Activated B cell treated with CpG ODN at 0.5 μM for 24 hours (primary cell): Measurements from ENCODE around the gene CLCN2. TPM values are rescaled to one million over a fixed set of nuclear protein-coding genes. Genes with fewer than 3 reads are reported as not detected.

Experiments
- ATAC-seq: fragments of 200-7000 bp; cut with Tn5 transposase; one replicate; pipeline ENCODE4 v1.10.0; 2021; ENCODE audit warnings: low read depth, mild to moderate bottlenecking, moderate library complexity
- CTCF ChIA-PET: fragments of 350-600 bp; sonication (Branson Sonifier 250); formaldehyde crosslinking; loops from one replicate; lab custom pipeline; 2021; ENCODE audit warnings: antibody characterized with exemption; lab: Charles Lee
- POLR2A ChIA-PET: fragments of 350-600 bp; sonication (Branson Sonifier 250); formaldehyde crosslinking; loops from one replicate; lab custom pipeline; 2021; ENCODE audit warnings: antibody characterized with exemption; lab: Charles Lee
- DNase-seq: peaks from one replicate; pipeline ENCODE4 v3.0.0; 2022
- H3K27ac Mint-ChIP-seq: one replicate; pipeline ENCODE4 v1.8.0; 2020; ENCODE audit warnings: mixed read lengths
- H3K27me3 Mint-ChIP-seq: one replicate; pipeline ENCODE4 v1.8.0; 2021; ENCODE audit warnings: mixed read lengths
- H3K36me3 Mint-ChIP-seq: one replicate; pipeline ENCODE4 v1.8.0; 2021; ENCODE audit warnings: low read depth, mixed read lengths
- H3K4me1 Mint-ChIP-seq: one replicate; pipeline ENCODE4 v1.8.0; 2021; ENCODE audit warnings: mixed read lengths
- H3K4me3 Mint-ChIP-seq: one replicate; pipeline ENCODE4 v1.8.0; 2020; ENCODE audit warnings: mild to moderate bottlenecking, mixed read lengths
- H3K9me3 Mint-ChIP-seq: one replicate; pipeline ENCODE4 v1.8.0; 2020; ENCODE audit warnings: mixed read lengths
- CTCF ChIP-seq: fragments of 200-600 bp; IDR thresholded peaks from one replicate; pipeline ENCODE4 v1.8.0; 2022; ENCODE audit warnings: antibody characterized with exemption, mild to moderate bottlenecking
- intact Hi-C: fragments of 100-400 bp; cut with micrococcal nuclease; formaldehyde crosslinking; loops from one replicate; pipeline ENCODE4 v1.15.1; 2024
- total RNA-seq: library from RNA; stranded (reverse); gene quantifications from 2 replicates; pipeline ENCODE4 v1.2.3, GENCODE V29; 2022

CLCN2 gene
- total RNA-seq, 1 donor from 2014 or later: 3.4 TPM

DNA sequence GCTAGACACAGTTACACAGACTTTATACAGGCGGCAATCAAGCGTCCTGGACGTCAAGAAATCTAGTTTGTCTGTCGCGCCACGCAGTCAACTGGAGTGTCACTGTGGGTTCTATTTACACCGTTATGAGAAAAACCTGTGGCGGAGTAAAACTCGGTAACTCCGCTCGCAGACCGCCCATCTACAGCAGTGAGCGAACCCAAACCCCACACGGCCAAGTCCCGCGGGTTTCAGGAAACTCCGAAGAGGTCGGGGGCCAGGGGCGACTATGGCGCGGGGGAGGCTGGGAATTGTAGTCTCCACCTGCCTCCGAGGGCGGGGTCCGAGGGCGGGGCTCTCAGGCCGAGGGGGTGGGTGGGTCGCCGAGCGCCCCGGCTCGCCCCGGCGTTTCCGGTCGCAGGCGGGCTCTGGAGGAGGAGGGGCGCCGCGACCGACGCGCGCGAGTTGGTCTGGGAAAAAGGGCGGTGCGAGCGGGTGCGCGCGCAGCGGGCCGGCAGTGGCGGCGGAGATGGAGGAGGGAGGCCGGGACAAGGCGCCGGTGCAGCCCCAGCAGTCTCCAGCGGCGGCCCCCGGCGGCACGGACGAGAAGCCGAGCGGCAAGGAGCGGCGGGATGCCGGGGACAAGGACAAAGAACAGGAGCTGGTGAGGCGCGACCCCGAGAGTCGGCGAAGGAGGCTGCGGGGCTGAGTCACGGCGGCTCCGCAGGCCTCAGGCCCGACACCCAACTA is 62.5 kb downstream of the CLCN2 start, which contains the start of gene PSMD2:
Gene PSMD2, plus strand, starts transcription at position 483 of the 729 bp plus-strand sequence. Its CDS starts 26 bp downstream, at position 509.
- POLR2A ChIA-PET: interaction anchor here (0.6 to 1.2 kb wide), 6 partner anchors 17 to 404 kb away, joined by 3 to 7 read pairs (median 3); partner anchors contain the start of gene FAM131A
- Mint-ChIP-seq H3K27ac (peak within 1 kb of the TSS; percentile 88), H3K4me3 (peak within 1 kb of the TSS; percentile 95), H3K27me3 (no peaks in the 10 kb centered on the region), H3K9me3 (no peaks in the 10 kb centered on the region), H3K4me1 (peaks cover 23% of the 10 kb centered on the region), H3K36me3 (peaks cover 44% of the 10 kb centered on the region)
- DNase-seq: peak; percentile 96
- CTCF ChIA-PET: interaction anchor here (1.0 kb wide), 2 partner anchors 215 to 414 kb away, joined by 3 read pairs; partner anchors contain the start of gene PARL
- intact Hi-C loops: loop anchor here (1.0 to 5.0 kb wide), 15 partner anchors 15 to 1138 kb away; partner anchors contain the start of genes ABCC5, ABCF3, AP2M1 and CAMK2N2
- peak; percentile 96 for ATAC-seq
- TF ChIP-seq CTCF: no peak

GRCh38 chr3:184296616-184297015 is 64.8 kb downstream of the CLCN2 start:
- Mint-ChIP-seq H3K4me1 (peaks cover 23% of the 10 kb centered on the region), H3K4me3 (no peak overlapping the region), H3K9me3 (no peaks in the 10 kb centered on the region), H3K27ac (no peak overlapping the region), H3K27me3 (peaks cover 5% of the 10 kb centered on the region), H3K36me3 (peaks cover 21% of the 10 kb centered on the region)
- no peak for TF ChIP-seq CTCF
- ChIA-PET CTCF (no interaction called here), POLR2A (interaction anchor here (0.6 kb wide), 1 partner anchor 175 kb away, joined by 3 read pairs; no protein-coding TSS in a partner anchor)
- intact Hi-C loops: loop anchor here (5.0 kb wide), 1 partner anchor 246 kb away; no protein-coding TSS in a partner anchor
- DNase-seq (no peak), ATAC-seq (no peak)

Other genes with a start within 250 kb of the CLCN2 start
- gene EIF2B5, start 226.2 kb downstream of the CLCN2 start, total RNA-seq: 72.0 and 74.2 TPM in 2 replicates
- 52.1 and 54.2 TPM in 2 replicates for gene DVL3, start 206.2 kb downstream of the CLCN2 start, total RNA-seq
- gene AP2M1, start 186.8 kb downstream of the CLCN2 start, total RNA-seq: 169 and 177 TPM in 2 replicates
- 78.0 and 86.7 TPM in 2 replicates for gene ABCF3, start 175.4 kb downstream of the CLCN2 start, total RNA-seq
- gene VWA5B2, start 132.0 kb downstream of the CLCN2 start, total RNA-seq: 0.42 and 0.76 TPM in 2 replicates
- 33.8 and 34.0 TPM in 2 replicates for gene ALG3, start 112.6 kb downstream of the CLCN2 start, total RNA-seq
- 1.9 and 2.9 TPM in 2 replicates for gene EEF1AKMT4, start 111.9 kb downstream of the CLCN2 start, total RNA-seq
- gene CAMK2N2, start 100.1 kb downstream of the CLCN2 start, total RNA-seq: not detected in 2 replicates
- gene ECE2, start 85.6 kb downstream of the CLCN2 start, total RNA-seq: not detected in 2 replicates
- 206 and 210 TPM in 2 replicates for gene PSMD2, start 62.4 kb downstream of the CLCN2 start, total RNA-seq
- gene EIF4G1, start 47.0 kb downstream of the CLCN2 start, total RNA-seq: 292 and 319 TPM in 2 replicates
- 4.5 and 5.3 TPM in 2 replicates for gene FAM131A, start 24.0 kb downstream of the CLCN2 start, total RNA-seq
- gene POLR2H, start 105 bp upstream of the CLCN2 start, total RNA-seq: 49.3 and 60.5 TPM in 2 replicates
- gene THPO, start 16.6 kb upstream of the CLCN2 start, total RNA-seq: not detected in 2 replicates
- not detected in 2 replicates for gene CHRD, start 18.4 kb upstream of the CLCN2 start, total RNA-seq
- 0.05 and 0.07 TPM in 2 replicates for gene EPHB3, start 200.2 kb upstream of the CLCN2 start, total RNA-seq